Left renal pelvis (tissue), 4 donors: Measurements from ENCODE around the gene ST6GALNAC2. TPM values are rescaled to one million over a fixed set of nuclear protein-coding genes. Genes with fewer than 3 reads are reported as not detected.
A peak's percentile ranks its signal among the peaks of the same experiment; 100 is the strongest.
"Not testable (repeated sequence)": the region's sequence is repeated elsewhere in the genome, so short reads cannot be mapped to it uniquely, and the experiment has no call there.

Experiments used
- DNase-seq, 4 donors: peaks; one replicate each; pipeline ENCODE4 v3.0.0-alpha.2; 2013; ENCODE audit warnings: low read depth in 4 of 4, low spot score in 3 of 4
- polyA plus RNA-seq, 4 donors: library from polyadenylated mRNA; unstranded; fragments of 120-200 nt; gene quantifications; one replicate each; pipeline ENCODE4 v1.2.1, GENCODE V29; 2013; ENCODE audit not compliant: insufficient read length in 4 of 4

ST6GALNAC2 gene
- polyA plus RNA-seq, 4 donors, result 0.55 to 12.3 (median 11.3) TPM

- DNase-seq, result no peak
Measured at GRCh38 chr17:76542566-76542971, 43.1 kb downstream of the ST6GALNAC2 start.

DNA sequence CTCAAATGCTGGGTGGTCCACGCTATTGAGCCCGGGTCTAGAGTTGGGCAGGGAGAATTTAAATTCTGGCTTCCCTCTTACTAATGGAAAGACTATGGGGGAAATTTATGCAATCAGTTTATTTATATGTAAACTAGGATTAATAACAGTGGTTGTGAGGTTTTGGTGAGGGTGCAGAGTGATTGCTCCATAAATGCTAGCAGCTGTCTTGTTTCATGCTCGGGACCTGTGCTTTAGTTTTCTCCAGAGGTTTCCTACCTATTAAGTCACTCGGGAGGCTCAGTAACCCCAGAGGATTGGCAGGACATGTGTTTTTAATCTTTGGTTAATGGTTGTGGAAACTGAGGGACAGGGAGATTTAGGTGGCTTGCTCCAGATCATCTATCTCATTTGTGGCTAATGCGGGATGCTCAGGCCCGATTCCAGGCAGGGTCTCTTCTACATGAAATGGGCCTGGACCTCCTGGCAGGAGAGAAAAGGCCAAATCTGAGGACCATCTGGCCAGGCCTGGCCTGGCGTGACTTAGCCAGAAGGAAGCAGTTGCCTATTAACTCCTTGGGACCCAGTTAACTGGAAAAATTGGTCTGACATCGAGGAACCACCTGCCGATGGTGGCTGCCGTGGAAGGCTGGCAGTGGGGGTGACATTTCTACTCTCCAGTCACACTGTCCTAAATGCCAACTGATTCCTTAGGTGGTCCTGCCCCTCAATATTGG lies 43.8 kb downstream of the ST6GALNAC2 start:
- no peak for DNase-seq

GRCh38 chr17:76540381-76541300 lies 45.0 kb downstream of the ST6GALNAC2 start:
- peak; percentile 84 to 94 (median 88) for DNase-seq

DNA sequence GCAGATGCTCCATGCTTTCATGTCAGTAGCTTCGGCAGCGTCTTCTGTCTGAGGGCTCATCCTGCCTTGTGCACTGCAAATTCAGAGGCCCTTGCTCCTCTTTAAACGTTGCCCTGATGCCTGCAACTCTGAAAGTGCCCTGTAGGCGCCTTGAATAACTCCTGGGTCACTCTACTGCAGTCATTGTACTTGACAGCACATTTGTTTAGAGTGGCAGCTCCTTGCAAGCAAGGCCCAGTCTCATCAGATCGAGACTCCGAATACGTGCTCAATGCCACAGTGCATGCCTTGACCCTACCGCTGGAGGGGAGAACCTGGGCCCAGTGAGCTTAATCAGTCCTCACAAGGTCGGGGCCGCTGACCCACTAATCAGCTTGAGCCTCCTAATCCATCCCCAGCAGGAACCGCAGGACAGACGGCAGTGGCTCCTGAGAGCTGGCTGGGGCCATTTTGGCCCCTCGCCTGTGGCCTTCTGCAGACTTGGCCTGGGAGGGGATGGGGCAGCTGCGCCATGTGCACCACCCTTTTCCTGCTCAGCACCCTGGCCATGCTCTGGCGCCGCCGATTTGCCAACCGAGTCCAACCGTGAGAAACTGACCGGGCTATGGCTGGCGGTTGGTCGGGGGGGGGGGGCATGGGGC lies 45.9 kb downstream of the ST6GALNAC2 start, which contains the start of gene PRCD:
Gene PRCD (plus strand): TSS at position 414 of the 641 bp plus-strand sequence. CDS start 98 bp downstream, at position 512.
- no peak for DNase-seq

DNA sequence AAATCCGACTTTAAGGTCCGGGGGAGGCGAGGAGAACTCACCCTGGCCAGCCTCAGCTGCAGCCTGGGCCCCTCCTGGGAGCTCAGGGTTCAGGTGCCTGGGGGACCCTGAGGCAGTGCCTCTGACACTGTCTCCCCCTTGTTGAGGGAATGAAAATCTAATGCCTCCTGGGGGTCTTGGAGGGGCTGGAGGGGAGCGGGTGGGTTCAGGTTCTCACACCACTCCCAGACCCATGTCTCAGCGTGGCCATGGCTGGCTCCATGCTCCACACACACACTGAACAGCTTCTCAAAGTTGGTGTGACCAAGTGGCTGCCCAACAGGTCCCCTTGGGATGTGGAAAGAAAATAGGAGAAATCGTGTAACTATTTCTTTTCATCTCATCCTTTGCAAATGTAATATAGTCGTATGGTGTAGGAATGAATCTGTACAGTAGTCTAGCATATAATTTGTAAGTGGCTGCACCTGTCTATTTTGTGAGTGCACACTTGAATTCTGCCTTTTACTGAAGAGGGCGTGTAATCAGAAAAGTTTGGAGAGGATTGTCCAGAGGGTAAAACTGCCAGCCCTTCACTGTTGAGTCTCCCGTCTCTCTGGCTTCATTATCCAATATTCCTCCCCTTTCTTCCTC lies 46.6 kb downstream of the ST6GALNAC2 start:
- DNase-seq, result no peak

DNA sequence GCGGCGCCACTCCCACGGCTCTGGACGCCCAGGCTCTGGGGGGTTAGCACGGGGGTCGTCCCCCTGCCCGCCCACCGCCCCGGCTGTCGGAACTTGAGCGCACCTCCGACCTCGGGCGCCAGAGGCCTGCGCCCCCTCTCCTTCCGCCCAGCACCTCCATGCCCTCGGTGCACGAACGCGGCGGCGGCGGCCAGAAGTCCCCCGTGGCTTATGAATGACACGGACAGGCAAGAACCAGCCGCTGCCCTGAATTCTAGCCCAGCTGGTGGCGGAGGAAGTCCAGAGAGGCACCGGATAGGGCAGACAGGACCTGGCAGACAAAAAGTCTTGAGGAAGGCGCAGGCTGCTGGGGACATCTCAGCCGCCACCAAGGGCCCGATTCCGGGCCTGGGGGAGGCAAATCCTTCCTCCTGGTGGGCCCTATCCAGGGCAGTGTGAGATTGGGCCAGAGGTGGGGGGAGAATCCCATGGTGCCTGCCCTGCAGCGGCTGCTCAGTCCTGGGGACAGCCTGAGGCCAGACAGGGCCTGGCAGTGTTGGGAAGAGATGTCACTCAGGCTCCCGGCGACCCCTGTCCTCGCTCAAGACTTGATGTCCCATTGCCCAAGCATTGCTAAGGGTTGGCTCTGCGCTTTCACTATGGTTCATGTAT lies 47.3 kb downstream of the ST6GALNAC2 start:
- no peak for DNase-seq

GRCh38 chr17:76537578-76538280 lies 47.9 kb downstream of the ST6GALNAC2 start, which contains the start of gene CYGB:
Gene CYGB (minus strand): TSS chr17:76537709. CDS start chr17:76537542, 167 bp downstream.
- no peak for DNase-seq

GRCh38 chr17:76537288-76537577 lies 48.4 kb downstream of the ST6GALNAC2 start:
- DNase-seq, result no peak

DNA sequence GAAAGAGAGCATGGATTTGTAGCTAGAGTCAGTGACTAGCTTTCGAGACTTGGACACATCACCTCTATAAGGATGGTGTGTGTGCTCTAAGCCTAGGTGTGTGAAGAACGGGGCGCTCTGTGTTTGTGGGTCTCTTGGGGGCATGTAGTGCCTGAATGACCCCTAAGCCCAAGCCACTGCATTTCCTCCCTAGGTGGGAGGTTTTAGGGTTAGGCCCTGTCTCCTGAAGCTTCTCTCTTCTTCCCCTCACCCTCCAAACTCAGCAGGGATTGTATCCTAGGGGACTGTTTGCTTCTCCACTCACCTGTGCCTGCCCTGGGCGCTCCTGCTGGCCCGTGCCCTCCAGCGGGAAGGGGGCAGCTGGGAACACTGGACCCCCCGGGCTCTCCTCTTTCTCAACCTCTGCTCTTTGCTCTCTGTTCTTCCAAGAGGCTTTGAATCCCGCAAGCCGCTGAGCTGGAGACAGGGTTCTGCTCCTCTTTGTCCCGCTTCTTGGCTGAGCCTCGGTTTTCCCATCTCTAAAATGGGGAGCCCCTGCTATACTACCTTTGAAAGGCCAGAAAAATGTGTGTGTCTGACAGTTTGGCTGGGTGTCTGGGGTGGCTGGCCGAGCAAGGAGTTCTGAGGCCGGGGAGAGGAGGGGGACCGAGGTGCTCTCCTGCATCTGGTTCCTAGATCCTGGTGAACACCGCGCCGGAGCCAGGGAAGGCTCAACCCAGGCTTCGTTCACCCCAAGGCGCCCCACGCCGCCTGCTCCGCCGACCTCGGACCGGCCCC lies 49.0 kb downstream of the ST6GALNAC2 start:
- no peak for DNase-seq

- DNase-seq, result no peak
Measured at GRCh38 chr17:76535788-76536510, 49.7 kb downstream of the ST6GALNAC2 start.

GRCh38 chr17:76534831-76535732 lies 50.6 kb downstream of the ST6GALNAC2 start:
- no peak for DNase-seq

- DNase-seq, result not testable (repeated sequence)
Measured at GRCh38 chr17:76533640-76534359, 51.9 kb downstream of the ST6GALNAC2 start.

GRCh38 chr17:76532072-76532651 lies 53.5 kb downstream of the ST6GALNAC2 start:
- no peak for DNase-seq

DNA sequence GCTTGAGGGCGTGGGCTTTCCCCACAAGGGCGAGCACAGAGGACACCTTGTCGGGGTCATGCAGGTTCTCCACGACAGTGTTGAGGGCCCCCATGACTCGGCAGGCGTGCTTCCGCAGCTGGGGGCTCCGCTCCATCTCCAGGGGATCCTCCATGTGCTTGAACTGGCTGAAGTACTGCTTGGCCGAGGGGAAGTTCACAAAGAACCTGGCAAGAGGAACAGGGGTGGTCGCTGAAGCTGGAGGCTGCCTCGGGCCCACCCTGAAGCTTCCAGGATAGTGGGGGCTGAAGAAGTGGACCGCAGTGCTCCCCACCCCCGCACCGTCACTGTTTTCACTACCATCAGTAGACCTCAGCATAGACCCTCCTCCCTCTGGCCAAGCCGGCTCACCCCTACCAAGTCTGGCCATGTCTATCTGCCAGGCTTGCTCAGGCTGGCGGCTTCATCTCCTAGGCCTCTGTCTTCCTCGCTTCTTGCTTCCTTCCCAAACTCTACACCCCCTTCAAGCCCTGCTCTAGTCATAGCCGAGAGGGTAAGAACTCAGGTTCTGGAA lies 54.1 kb downstream of the ST6GALNAC2 start:
- DNase-seq, result no peak

DNA sequence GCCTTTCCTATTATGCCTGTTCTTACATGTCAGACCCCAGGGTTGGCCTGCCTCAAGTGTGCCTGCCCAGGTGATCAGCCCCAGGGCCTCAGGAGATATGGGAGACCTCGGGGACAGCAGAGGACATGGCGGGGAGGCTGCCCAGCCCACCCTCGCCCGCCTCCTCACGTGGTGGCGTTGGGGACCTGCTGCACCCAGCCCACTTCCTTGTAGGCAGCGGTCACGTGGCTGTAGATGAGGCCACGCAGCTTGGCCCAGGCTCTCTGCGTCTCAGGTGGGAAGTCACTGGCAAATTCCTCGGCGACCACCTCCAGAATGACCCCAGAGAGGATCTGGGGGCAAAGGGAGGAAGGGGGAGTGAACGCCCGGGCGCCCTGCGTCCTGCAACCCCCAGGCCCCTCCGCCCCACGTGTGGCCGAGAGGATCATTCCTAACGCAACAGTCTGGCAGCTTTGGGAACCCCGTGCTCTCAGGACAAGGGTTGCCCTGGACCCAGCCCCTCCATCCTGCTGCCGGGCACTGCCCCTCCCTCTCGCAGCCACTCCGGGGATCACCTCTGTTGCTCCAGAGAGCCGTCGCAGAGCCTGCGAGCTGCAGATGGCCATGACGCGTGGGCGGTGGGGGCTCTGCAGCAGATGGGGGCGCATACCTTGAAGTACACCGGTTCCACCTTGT lies 54.7 kb downstream of the ST6GALNAC2 start:
- no peak for DNase-seq
